Panc1 (cell line): Measurements from ENCODE around the gene THBS4. TPM values are rescaled to one million over a fixed set of nuclear protein-coding genes. Genes with fewer than 3 reads are reported as not detected.

Experiments
- ATAC-seq: fragments of 200-7000 bp; cut with Tn5 transposase; 2 replicates; pipeline ENCODE4 v1.9.1; 2020; ENCODE audit warnings: mild to moderate bottlenecking, moderate library complexity
- BruUV-seq: library from RNA; stranded (reverse); fragments of 400-500 nt; replicated peaks from 2 replicates; lab custom pipeline; 2021; lab: Mats Ljungman, UMichigan
- CTCF ChIA-PET: fragments of 300-600 bp; sonication (Branson Sonifier 250); formaldehyde crosslinking; loops from one replicate; lab custom pipeline; 2022; ENCODE audit warnings: antibody characterized with exemption; lab: Charles Lee
- POLR2A ChIA-PET: fragments of 300-600 bp; sonication (Branson Sonifier 250); formaldehyde crosslinking; loops from one replicate; lab custom pipeline; 2022; ENCODE audit warnings: antibody characterized with exemption; lab: Charles Lee
- DNase-seq: peaks from one replicate; pipeline ENCODE4 v3.0.0-alpha.2; 2010; ENCODE audit warnings: low read depth, low spot score
- H3K27ac ChIP-seq: 2 replicates; pipeline ENCODE4 v1.5.1; 2011; ENCODE audit warnings: mild to moderate bottlenecking, low read length, inconsistent platforms
- H3K27me3 ChIP-seq: fragments of 200-500 bp; sonication (Bioruptor generic); 2 replicates; pipeline ENCODE4 v1.6.0; 2014; ENCODE audit warnings: low read length, inconsistent platforms; ENCODE audit not compliant: control insufficient read depth, insufficient read depth
- H3K36me3 ChIP-seq: fragments of 200-500 bp; sonication (Bioruptor generic); 2 replicates; pipeline ENCODE4 v1.5.1; 2014; ENCODE audit warnings: inconsistent platforms, mild to moderate bottlenecking, low read length, moderate library complexity; ENCODE audit not compliant: control insufficient read depth, insufficient read depth
- H3K4me1 ChIP-seq: 2 replicates; pipeline ENCODE4 v1.5.1; 2011; ENCODE audit warnings: inconsistent platforms, mild to moderate bottlenecking, low read length, moderate library complexity; ENCODE audit not compliant: control insufficient read depth, insufficient read depth
- H3K4me3 ChIP-seq, 2 experiments: 2 replicates each; pipeline ENCODE4 v1.5.1; 2011 to 2012; ENCODE audit warnings: low read depth in 2 of 2, low read length in 2 of 2, mild to moderate bottlenecking in 2 of 2, inconsistent platforms in 1 of 2, moderate library complexity in 1 of 2
- H3K9me3 ChIP-seq: fragments of 200-500 bp; sonication (Bioruptor generic); 2 replicates; pipeline ENCODE4 v1.5.1; 2014; ENCODE audit warnings: low read depth, mild to moderate bottlenecking, inconsistent platforms, low read length, moderate library complexity; ENCODE audit not compliant: control insufficient read depth, insufficient read depth
- CTCF ChIP-seq: fragments of 450-650 bp; IDR thresholded peaks from 2 replicates; pipeline ENCODE4 v1.5.1; 2017; ENCODE audit warnings: mild to moderate bottlenecking
- POLR2AphosphoS5 ChIP-seq: IDR thresholded peaks from 2 replicates; pipeline ENCODE4 v1.6.1; 2012; ENCODE audit warnings: mild to moderate bottlenecking, low read depth, low read length, moderate library complexity
- REST ChIP-seq, 2 experiments: IDR thresholded peaks; 2 replicates each; pipeline ENCODE4 v1.6.1; 2011 to 2012; ENCODE audit warnings: low read depth in 2 of 2, control low read depth in 1 of 2, low read length in 1 of 2, mild to moderate bottlenecking in 1 of 2, moderate library complexity in 1 of 2; ENCODE audit not compliant: insufficient read depth in 1 of 2
- SIN3A ChIP-seq: IDR thresholded peaks from 2 replicates; pipeline ENCODE4 v1.6.1; 2012; ENCODE audit warnings: low read depth, mild to moderate bottlenecking, low read length, moderate library complexity, borderline replicate concordance; ENCODE audit not compliant: insufficient read depth
- TCF7L2 ChIP-seq: IDR thresholded peaks from 2 replicates; pipeline ENCODE4 v1.6.1; 2011; ENCODE audit warnings: mild to moderate bottlenecking, low read depth, low read length, inconsistent platforms
- in situ Hi-C: cut with HindIII; loops from 2 replicates; pipeline ENCODE4 v1.10.0; 2016; ENCODE audit warnings: low sequenced_read_pairs, low pct_unique_long_range_greater_than_20kb
- intact Hi-C: fragments of 100-400 bp; cut with micrococcal nuclease; formaldehyde crosslinking; loops from one replicate; pipeline ENCODE4 v1.10.0; 2022; ENCODE audit not compliant: unreplicated experiment
- total RNA-seq: library from RNA; stranded (reverse); gene quantifications from one replicate; pipeline ENCODE4 v1.2.1, GENCODE V29; 2021; ENCODE audit not compliant: unreplicated experiment

Gene THBS4
- total RNA-seq, 1 experiment from 2014 or later = 0.31 TPM

DNA sequence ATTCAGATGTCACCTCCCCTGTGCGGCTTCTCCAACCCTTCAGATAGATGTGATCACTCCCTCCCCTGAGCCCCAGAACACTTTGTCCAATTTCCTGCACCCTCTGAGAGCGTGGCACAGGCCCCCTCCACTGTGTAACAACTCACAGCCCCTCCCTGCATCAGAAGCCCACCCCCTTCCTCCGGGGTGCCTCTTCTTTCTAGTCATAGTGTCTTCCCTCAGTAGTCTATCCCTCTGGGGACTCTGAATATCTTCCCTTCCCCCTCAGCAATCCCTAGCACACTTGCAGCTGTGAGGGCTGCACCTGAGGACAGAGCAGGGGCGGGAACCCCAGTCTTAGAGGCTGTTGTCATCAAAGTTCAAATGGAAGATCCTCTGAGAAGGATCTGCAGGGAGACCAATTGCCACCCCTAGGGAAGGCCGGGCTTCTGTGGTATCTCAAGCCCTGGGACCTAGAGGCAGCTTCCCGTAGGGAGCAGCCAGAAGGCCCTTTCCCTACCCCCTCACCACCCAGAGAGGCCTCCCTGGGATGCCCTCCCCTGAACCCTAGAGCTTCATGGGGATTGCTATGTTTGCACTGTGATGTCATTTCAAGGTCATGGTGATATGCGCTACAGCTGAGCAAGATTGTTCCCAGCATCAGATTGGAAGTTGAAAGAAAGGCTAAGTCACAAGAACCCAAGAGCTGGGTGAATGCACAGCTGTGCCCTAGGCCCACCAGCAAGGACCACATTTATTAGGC lies 70.7 kb downstream of the THBS4 start:
- CTCF ChIA-PET = no interaction called here
- Histone ChIP-seq H3K4me3 (no peak overlapping the region), H3K9me3 (no peaks in the 10 kb centered on the region), H3K27ac (no peak overlapping the region), H3K36me3 (no peaks in the 10 kb centered on the region), H3K27me3 (no peaks in the 10 kb centered on the region), H3K4me1 (peaks cover 6% of the 10 kb centered on the region; the same call in 1 of the 2 replicates)
- DNase-seq (no peak), ATAC-seq (no peak)
- intact Hi-C loops (no loop called here), in situ Hi-C loops (no loop called here)
- no TSS peak for BruUV-seq
- POLR2A ChIA-PET = no interaction called here
- TF ChIP-seq REST (IDR thresholded peaks at IDR 0.05; ENCODE audit: insufficient read depth in 1 of 2, low read depth in 2 of 2, low read length in 1 of 2) = no peak
- no peak for TF ChIP-seq SIN3A
- no peak for TF ChIP-seq POLR2AphosphoS5
- no peak for TF ChIP-seq CTCF
- no peak for TF ChIP-seq TCF7L2

GRCh38 chr5:80106916-80107315 lies 71.8 kb downstream of the THBS4 start:
- TF ChIP-seq SIN3A (no peak), CTCF (no peak), POLR2AphosphoS5 (no peak), REST (IDR thresholded peaks at IDR 0.05; ENCODE audit: insufficient read depth in 1 of 2, low read depth in 2 of 2, low read length in 1 of 2) (no peak), TCF7L2 (no peak)
- POLR2A ChIA-PET = no interaction called here
- intact Hi-C loops (no loop called here), in situ Hi-C loops (no loop called here)
- no peak overlapping the region for H3K27ac ChIP-seq
- H3K9me3 ChIP-seq = no peaks in the 10 kb centered on the region
- H3K4me1 ChIP-seq = peaks cover 6% of the 10 kb centered on the region; the same call in 1 of the 2 replicates
- no peaks in the 10 kb centered on the region for H3K36me3 ChIP-seq
- H3K27me3 ChIP-seq = no peaks in the 10 kb centered on the region
- no peak overlapping the region for H3K4me3 ChIP-seq
- ATAC-seq (no peak), DNase-seq (no peak)
- BruUV-seq = no TSS peak
- CTCF ChIA-PET = no interaction called here
